H1 (cell line): ENCODE measurements around the gene SLC25A39. TPM values are rescaled to one million over a fixed set of nuclear protein-coding genes. Genes with fewer than 3 reads are reported as not detected.

Experiments used
- CTCF ChIA-PET: fragments of 300-600 bp; sonication (Branson Sonifier 250); formaldehyde crosslinking; loops from one replicate; lab custom pipeline; 2021; ENCODE audit not compliant: partially characterized antibody; lab: Charles Lee
- POLR2A ChIA-PET: fragments of 300-600 bp; sonication (Branson Sonifier 250); formaldehyde crosslinking; loops from one replicate; lab custom pipeline; 2021; ENCODE audit warnings: inconsistent platforms; ENCODE audit not compliant: partially characterized antibody; lab: Charles Lee
- DNase-seq, 2 experiments: peaks; one replicate each; pipeline versions ENCODE4 v3.0.0 to v3.0.0-alpha.2; 2010 to 2022; ENCODE audit warnings: low spot score in 2 of 2, low read depth in 1 of 2, mixed read lengths in 1 of 2
- FAIRE-seq: peaks from 2 replicates; lab custom pipeline; 2011; peaks lifted over from hg19 to GRCh38; lab: Jason Lieb, UNC
- H2AFZ ChIP-seq: 2 replicates; pipeline ENCODE4 v1.8.1; 2012; ENCODE audit warnings: low read length, inconsistent platforms
- H2AK5ac ChIP-seq: 2 replicates; pipeline ENCODE4 v1.6.1; 2013; ENCODE audit warnings: low read depth, low read length
- H2BK120ac ChIP-seq: replicated peaks from 2 replicates; pipeline ENCODE3; 2013; ENCODE audit warnings: low read depth, low read length, inconsistent platforms
- H2BK12ac ChIP-seq: 2 replicates; pipeline ENCODE4 v1.6.1; 2013; ENCODE audit warnings: low read depth, low read length
- H2BK15ac ChIP-seq: 2 replicates; pipeline ENCODE4 v1.6.1; 2013; ENCODE audit warnings: low read length
- H2BK20ac ChIP-seq: 2 replicates; pipeline ENCODE4 v1.6.1; 2013; ENCODE audit warnings: low read length
- H2BK5ac ChIP-seq: 2 replicates; pipeline ENCODE4 v1.6.1; 2013; ENCODE audit warnings: low read depth, low read length
- H3K14ac ChIP-seq: 2 replicates; pipeline ENCODE4 v1.6.1; 2013; ENCODE audit warnings: inconsistent platforms; ENCODE audit not compliant: insufficient read length
- H3K18ac ChIP-seq: 2 replicates; pipeline ENCODE4 v1.6.1; 2013; ENCODE audit warnings: low read length; ENCODE audit errors: extremely low read depth
- H3K23ac ChIP-seq: 2 replicates; pipeline ENCODE4 v1.6.1; 2013; ENCODE audit warnings: inconsistent platforms; ENCODE audit not compliant: insufficient read length
- H3K23me2 ChIP-seq: 2 replicates; pipeline ENCODE4 v1.6.1; 2013; ENCODE audit warnings: low read depth, low read length
- H3K27ac ChIP-seq: 2 replicates; pipeline ENCODE4 v1.6.1; 2011; ENCODE audit warnings: low read depth, low read length, inconsistent platforms
- H3K27me3 ChIP-seq, 4 experiments: replicated peaks in 1 of 4; 1 replicate in 1 of 4; 2 replicates in 3 of 4; pipeline versions ENCODE4 v1.6.1 to v1.8.1; 2011 to 2013; ENCODE audit warnings: low read length in 3 of 4, mild to moderate bottlenecking in 3 of 4, inconsistent platforms in 2 of 4, mixed read lengths in 2 of 4, moderate library complexity in 1 of 4; ENCODE audit not compliant: control insufficient read depth in 3 of 4, insufficient read depth in 3 of 4; ENCODE audit errors: extremely low read depth in 1 of 4
- H3K36me3 ChIP-seq, 4 experiments: 2 replicates each; pipeline versions ENCODE4 v1.6.1 to v1.8.1; 2011 to 2013; ENCODE audit warnings: mild to moderate bottlenecking in 4 of 4, low read length in 3 of 4, moderate library complexity in 2 of 4, control low read depth in 1 of 4, inconsistent platforms in 1 of 4; ENCODE audit not compliant: insufficient read depth in 4 of 4, control insufficient read depth in 2 of 4
- H3K4ac ChIP-seq: replicated peaks from 2 replicates; pipeline ENCODE3; 2013; ENCODE audit warnings: low read length, low read depth, mixed read lengths, inconsistent platforms; ENCODE audit not compliant: insufficient read length
- H3K4me1 ChIP-seq, 4 experiments: replicated peaks in 1 of 4; 1 replicate in 1 of 4; 2 replicates in 3 of 4; pipeline versions ENCODE4 v1.6.1 to v1.8.1; 2011 to 2013; ENCODE audit warnings: low read length in 3 of 4, inconsistent platforms in 2 of 4, mixed read lengths in 1 of 4; ENCODE audit not compliant: insufficient read depth in 4 of 4, control insufficient read depth in 3 of 4
- H3K4me2 ChIP-seq, 2 experiments: 2 replicates each; pipeline versions ENCODE4 v1.6.1 to v1.8.1; 2011 to 2013; ENCODE audit warnings: low read depth in 2 of 2, low read length in 2 of 2, control low read depth in 1 of 2, inconsistent platforms in 1 of 2, mild to moderate bottlenecking in 1 of 2; ENCODE audit not compliant: insufficient read depth in 1 of 2
- H3K4me3 ChIP-seq, 4 experiments: fragments of 200-600, 300-600 bp in 1 of 4; sonication (generic), shearing (Covaris generic), sonication (Bioruptor Twin) in 1 of 4; 2 replicates each; pipeline versions ENCODE4 v1.5.1 to v1.8.1; 2011 to 2016; ENCODE audit warnings: low read length in 4 of 4, low read depth in 3 of 4, control low read depth in 2 of 4, inconsistent platforms in 2 of 4, mild to moderate bottlenecking in 2 of 4, mixed read lengths in 1 of 4, moderate library complexity in 1 of 4; ENCODE audit not compliant: insufficient read depth in 2 of 4; ENCODE audit errors: extremely low read depth in 1 of 4
- H3K56ac ChIP-seq: replicated peaks from 2 replicates; pipeline ENCODE3; 2013; ENCODE audit warnings: low read depth, mild to moderate bottlenecking, mixed read lengths, low read length, inconsistent platforms; ENCODE audit not compliant: insufficient read length
- H3K79me1 ChIP-seq: 2 replicates; pipeline ENCODE4 v1.6.1; 2013; ENCODE audit warnings: low read depth, low read length, control low read depth
- H3K79me2 ChIP-seq, 2 experiments: 2 replicates each; pipeline versions ENCODE4 v1.6.1 to v1.8.1; 2012 to 2013; ENCODE audit warnings: low read length in 2 of 2, mild to moderate bottlenecking in 2 of 2, inconsistent platforms in 1 of 2; ENCODE audit not compliant: insufficient read depth in 2 of 2, control insufficient read depth in 1 of 2
- H3K9ac ChIP-seq, 4 experiments: replicated peaks in 1 of 4; 1 replicate in 1 of 4; 2 replicates in 3 of 4; pipeline versions ENCODE4 v1.6.1 to v1.8.1; 2011 to 2013; ENCODE audit warnings: low read depth in 3 of 4, low read length in 3 of 4, control low read depth in 2 of 4, mild to moderate bottlenecking in 2 of 4, moderate library complexity in 2 of 4, inconsistent platforms in 1 of 4; ENCODE audit errors: extremely low read depth in 1 of 4
- H3K9me3 ChIP-seq, 2 experiments: 2 replicates each; pipeline versions ENCODE4 v1.6.1 to v1.8.1; 2012 to 2013; ENCODE audit warnings: mild to moderate bottlenecking in 2 of 2, moderate library complexity in 2 of 2, control low read depth in 1 of 2, inconsistent platforms in 1 of 2, low read depth in 1 of 2, low read length in 1 of 2, mixed read lengths in 1 of 2; ENCODE audit not compliant: insufficient read depth in 2 of 2
- H4K20me1 ChIP-seq, 2 experiments: replicated peaks in 1 of 2; 2 replicates each; pipeline versions ENCODE3 to v1.8.1; 2011 to 2013; ENCODE audit warnings: inconsistent platforms in 2 of 2, low read length in 2 of 2, mild to moderate bottlenecking in 1 of 2; ENCODE audit not compliant: insufficient read depth in 2 of 2, control insufficient read depth in 1 of 2
- H4K5ac ChIP-seq: 2 replicates; pipeline ENCODE4 v1.6.1; 2013; ENCODE audit warnings: low read length, low read depth, mixed read lengths, inconsistent platforms; ENCODE audit not compliant: insufficient read length
- H4K8ac ChIP-seq: 2 replicates; pipeline ENCODE4 v1.8.0; 2013; ENCODE audit warnings: mild to moderate bottlenecking, moderate library complexity, low read length, inconsistent platforms; ENCODE audit not compliant: insufficient read depth; ENCODE audit errors: extremely low read depth
- H4K91ac ChIP-seq: replicated peaks from 2 replicates; pipeline ENCODE3; 2013; ENCODE audit warnings: low read length, mixed read lengths, inconsistent platforms; ENCODE audit not compliant: insufficient read length
- E2F6 ChIP-seq: IDR thresholded peaks from 2 replicates; pipeline ENCODE4 v1.6.1; 2012; ENCODE audit warnings: inconsistent platforms
- KDM4A ChIP-seq: IDR thresholded peaks from one replicate; pipeline ENCODE4 v1.7.1; 2012; ENCODE audit warnings: low read depth, mild to moderate bottlenecking, moderate library complexity, low read length, inconsistent platforms; ENCODE audit not compliant: severe bottlenecking
- PHF8 ChIP-seq: fragments of 200-600 bp; sonication (generic); conservative IDR thresholded peaks from 2 replicates; pipeline ENCODE4 v1.7.1; 2012; ENCODE audit warnings: low read depth, mild to moderate bottlenecking, inconsistent platforms, low read length, moderate library complexity
- RAD21 ChIP-seq, 2 experiments: IDR thresholded peaks in 1 of 2; conservative IDR thresholded peaks in 1 of 2; 2 replicates each; pipeline ENCODE4 v1.6.1; 2011; ENCODE audit warnings: low read depth in 2 of 2, low read length in 2 of 2, improper control_type of control experiment in 1 of 2, inconsistent platforms in 1 of 2, mild to moderate bottlenecking in 1 of 2, moderate library complexity in 1 of 2
- SAP30 ChIP-seq: fragments of 300-600 bp; sonication (generic); IDR thresholded peaks from 2 replicates; pipeline ENCODE4 v1.7.1; 2012; ENCODE audit warnings: low read length, moderate library complexity, mild to moderate bottlenecking, inconsistent platforms; ENCODE audit not compliant: insufficient read depth, insufficient replicate concordance
- SIN3A ChIP-seq, 2 experiments: IDR thresholded peaks in 1 of 2; conservative IDR thresholded peaks in 1 of 2; 2 replicates each; pipeline ENCODE4 v1.6.1; 2011 to 2012; ENCODE audit warnings: low read length in 2 of 2, improper control_type of control experiment in 1 of 2, low read depth in 1 of 2, mild to moderate bottlenecking in 1 of 2
- SIRT6 ChIP-seq: IDR thresholded peaks from one replicate; pipeline ENCODE4 v1.7.1; 2012; ENCODE audit warnings: low read length, inconsistent platforms
- TAF7 ChIP-seq: optimal IDR thresholded peaks from 2 replicates; pipeline ENCODE3; 2011; ENCODE audit warnings: low read depth, mild to moderate bottlenecking, inconsistent platforms, low read length, moderate library complexity, borderline replicate concordance
- TBP ChIP-seq: IDR thresholded peaks from 2 replicates; pipeline ENCODE4 v1.6.1; 2011; ENCODE audit warnings: low read depth, low read length, improper control_type of control experiment
- WGBS, 2 experiments: shearing (Covaris generic) in 1 of 2; methylation state at CpG; one replicate each; pipeline versions ENCODE4 v1.1.6 to v1.1.7; 2013 to 2015; ENCODE audit warnings: low lambda C conversion rate in 2 of 2, mixed read lengths in 2 of 2, inconsistent platforms in 1 of 2, low coverage in 1 of 2, missing lambda C conversion rate in 1 of 2; ENCODE audit not compliant: insufficient replicate concordance in 2 of 2, insufficient coverage in 1 of 2, insufficient read length in 1 of 2; ENCODE audit errors: extremely low coverage in 1 of 2, missing lambda C conversion rate in 1 of 2; 5-methylcytosine and 5-hydroxymethylcytosine counted together
- polyA plus RNA-seq, 7 experiments: library from polyadenylated mRNA; depleted of rRNA in 3 of 7; stranded (reverse) in 5 of 7; unstranded in 2 of 7; fragments of >200 nt in 5 of 7; fragments of 200-250 nt in 2 of 7; gene quantifications; 1 replicate in 5 of 7; 2 replicates in 1 of 7; 4 replicates in 1 of 7; pipeline versions ENCODE4 v1.2.1 to v1.2.3, GENCODE V29; 2011 to 2013; ENCODE audit warnings: missing spikeins in 2 of 7, mixed read lengths in 2 of 7
- total RNA-seq: library from RNA; stranded (reverse); fragmentation: NEBNext Ultra II Directional; extraction: Animal tissue kit (Norgen Biotek cat#: 25700); gene quantifications from 2 replicates; pipeline ENCODE4 v1.2.1, GENCODE V29; 2021

SLC25A39 gene
- total and polyA plus RNA-seq, 2 of the 8 experiments (the other 6 are each of a cell fraction or from before 2014, with no cell fraction given): 200 to 291 TPM

- no peaks in the 10 kb centered on the region for H3K79me2 ChIP-seq
- peak overlapping the region; percentile 80; the same call in 1 of the 2 replicates for H2BK12ac ChIP-seq
- H3K4me2 ChIP-seq: peak overlapping the region; percentile 90 to 93
- H2BK120ac ChIP-seq: peak overlapping the region; percentile 34
- H4K20me1 ChIP-seq: peaks cover 0 to 6% of the 10 kb centered on the region in 2 experiments
- H3K4me3 ChIP-seq: peak overlapping the region; percentile 43 to 67 (median 54)
- 1% methylated on average over 22 of the region's 26 CpGs; no CpG with 5 or more reads in 1 of the 2 experiments for WGBS, 2 experiments
- H2BK15ac ChIP-seq: peak overlapping the region; percentile 88; the same call in 1 of the 2 replicates
- H4K5ac ChIP-seq: peak overlapping the region; percentile 50
- H3K23me2 ChIP-seq: peaks cover 6% of the 10 kb centered on the region
- peak overlapping the region in 2 of 4 experiments; percentile 13 to 16; a peak in 2 of 7 replicates for H3K9ac ChIP-seq
- DNase-seq (peak in 1 of 2 experiments; percentile 80), FAIRE-seq (no peak)
- H2AK5ac ChIP-seq: no peak overlapping the region
- no peak overlapping the region for H4K91ac ChIP-seq
- no peaks in the 10 kb centered on the region for H3K79me1 ChIP-seq
- ChIA-PET CTCF (interaction anchor here (0.6 to 3.7 kb wide), 4 partner anchors 12 to 98 kb away, joined by 3 to 24 read pairs (median 10); no protein-coding TSS in a partner anchor), POLR2A (interaction anchor here (0.6 to 4.0 kb wide), 6 partner anchors 13 to 91 kb away, joined by 3 to 61 read pairs (median 8); partner anchors contain the start of genes SLC25A39 and UBTF)
- no peak overlapping the region for H3K56ac ChIP-seq
- H2BK5ac ChIP-seq: peak overlapping the region; percentile 91
- no peak overlapping the region for H2BK20ac ChIP-seq
- H3K36me3 ChIP-seq: no peaks in the 10 kb centered on the region
- no peaks in the 10 kb centered on the region; a peak in 2 of 7 replicates for H3K27me3 ChIP-seq
- no peak overlapping the region; the same call in 1 of the 2 replicates for H4K8ac ChIP-seq
- H3K23ac ChIP-seq: no peak overlapping the region
- no peak overlapping the region for H3K27ac ChIP-seq
- H3K4ac ChIP-seq: peak overlapping the region; percentile 1
- no peak overlapping the region for H3K14ac ChIP-seq
- no peaks in the 10 kb centered on the region for H3K9me3 ChIP-seq
- H3K4me1 ChIP-seq: peaks cover 7 to 36% (median 24%) of the 10 kb centered on the region in 4 experiments
- peak overlapping the region; percentile 78 for H3K18ac ChIP-seq
- no peak overlapping the region; the same call in 1 of the 2 replicates for H2AFZ ChIP-seq
- TF ChIP-seq RAD21 (IDR thresholded peaks at IDR 0.05 in 1 of 2, conservative IDR thresholded peaks at IDR 0.05 in 1 of 2; ENCODE audit: low read depth in 2 of 2, low read length in 2 of 2): peak in 1 of 2 experiments; percentile 10; a peak in 1 of 4 replicates
- peak; percentile 46 for TF ChIP-seq TAF7
- TF ChIP-seq TBP: peak; percentile 61
- TF ChIP-seq PHF8: 0 out of 2 replicates have a peak, but pooled peaks have one; percentile 12
- TF ChIP-seq SIN3A (conservative IDR thresholded peaks at IDR 0.05 in 1 of 2, IDR thresholded peaks at IDR 0.05 in 1 of 2; ENCODE audit: low read depth in 1 of 2, low read length in 2 of 2): peak in 1 of 2 experiments; percentile 82; a peak in 2 of 4 replicates
- peak; percentile 76 for TF ChIP-seq KDM4A
- no peak for TF ChIP-seq SIRT6
- TF ChIP-seq SAP30: no peak
- peak; percentile 27 for TF ChIP-seq E2F6
These were observed 17.0 kb downstream of the SLC25A39 start for GRCh38 chr17:44307387-44308186.
